H1 (cell line): ENCODE data around the gene CUX1. TPM values are rescaled to one million over a fixed set of nuclear protein-coding genes. Genes with fewer than 3 reads are reported as not detected.

ENCODE experiments used
- CTCF ChIA-PET: fragments of 300-600 bp; sonication (Branson Sonifier 250); formaldehyde crosslinking; loops from one replicate; lab custom pipeline; 2021; ENCODE audit not compliant: partially characterized antibody; lab: Charles Lee
- POLR2A ChIA-PET: fragments of 300-600 bp; sonication (Branson Sonifier 250); formaldehyde crosslinking; loops from one replicate; lab custom pipeline; 2021; ENCODE audit warnings: inconsistent platforms; ENCODE audit not compliant: partially characterized antibody; lab: Charles Lee
- DNase-seq, 2 experiments: peaks; one replicate each; pipeline versions ENCODE4 v3.0.0 to v3.0.0-alpha.2; 2010 to 2022; ENCODE audit warnings: low spot score in 2 of 2, low read depth in 1 of 2, mixed read lengths in 1 of 2
- FAIRE-seq: peaks from 2 replicates; lab custom pipeline; 2011; peaks lifted over from hg19 to GRCh38; lab: Jason Lieb, UNC
- H2AFZ ChIP-seq: 2 replicates; pipeline ENCODE4 v1.8.1; 2012; ENCODE audit warnings: low read length, inconsistent platforms
- H2AK5ac ChIP-seq: 2 replicates; pipeline ENCODE4 v1.6.1; 2013; ENCODE audit warnings: low read depth, low read length
- H2BK120ac ChIP-seq: replicated peaks from 2 replicates; pipeline ENCODE3; 2013; ENCODE audit warnings: low read depth, low read length, inconsistent platforms
- H2BK12ac ChIP-seq: 2 replicates; pipeline ENCODE4 v1.6.1; 2013; ENCODE audit warnings: low read depth, low read length
- H2BK15ac ChIP-seq: 2 replicates; pipeline ENCODE4 v1.6.1; 2013; ENCODE audit warnings: low read length
- H2BK20ac ChIP-seq: 2 replicates; pipeline ENCODE4 v1.6.1; 2013; ENCODE audit warnings: low read length
- H2BK5ac ChIP-seq: 2 replicates; pipeline ENCODE4 v1.6.1; 2013; ENCODE audit warnings: low read depth, low read length
- H3K14ac ChIP-seq: 2 replicates; pipeline ENCODE4 v1.6.1; 2013; ENCODE audit warnings: inconsistent platforms; ENCODE audit not compliant: insufficient read length
- H3K18ac ChIP-seq: 2 replicates; pipeline ENCODE4 v1.6.1; 2013; ENCODE audit warnings: low read length; ENCODE audit errors: extremely low read depth
- H3K23ac ChIP-seq: 2 replicates; pipeline ENCODE4 v1.6.1; 2013; ENCODE audit warnings: inconsistent platforms; ENCODE audit not compliant: insufficient read length
- H3K23me2 ChIP-seq: 2 replicates; pipeline ENCODE4 v1.6.1; 2013; ENCODE audit warnings: low read depth, low read length
- H3K27ac ChIP-seq: 2 replicates; pipeline ENCODE4 v1.6.1; 2011; ENCODE audit warnings: low read depth, low read length, inconsistent platforms
- H3K27me3 ChIP-seq, 4 experiments: replicated peaks in 1 of 4; 1 replicate in 1 of 4; 2 replicates in 3 of 4; pipeline versions ENCODE4 v1.6.1 to v1.8.1; 2011 to 2013; ENCODE audit warnings: low read length in 3 of 4, mild to moderate bottlenecking in 3 of 4, inconsistent platforms in 2 of 4, mixed read lengths in 2 of 4, moderate library complexity in 1 of 4; ENCODE audit not compliant: control insufficient read depth in 3 of 4, insufficient read depth in 3 of 4; ENCODE audit errors: extremely low read depth in 1 of 4
- H3K36me3 ChIP-seq, 4 experiments: 2 replicates each; pipeline versions ENCODE4 v1.6.1 to v1.8.1; 2011 to 2013; ENCODE audit warnings: mild to moderate bottlenecking in 4 of 4, low read length in 3 of 4, moderate library complexity in 2 of 4, control low read depth in 1 of 4, inconsistent platforms in 1 of 4; ENCODE audit not compliant: insufficient read depth in 4 of 4, control insufficient read depth in 2 of 4
- H3K4ac ChIP-seq: replicated peaks from 2 replicates; pipeline ENCODE3; 2013; ENCODE audit warnings: low read length, low read depth, mixed read lengths, inconsistent platforms; ENCODE audit not compliant: insufficient read length
- H3K4me1 ChIP-seq, 4 experiments: replicated peaks in 1 of 4; 1 replicate in 1 of 4; 2 replicates in 3 of 4; pipeline versions ENCODE4 v1.6.1 to v1.8.1; 2011 to 2013; ENCODE audit warnings: low read length in 3 of 4, inconsistent platforms in 2 of 4, mixed read lengths in 1 of 4; ENCODE audit not compliant: insufficient read depth in 4 of 4, control insufficient read depth in 3 of 4
- H3K4me2 ChIP-seq, 2 experiments: 2 replicates each; pipeline versions ENCODE4 v1.6.1 to v1.8.1; 2011 to 2013; ENCODE audit warnings: low read depth in 2 of 2, low read length in 2 of 2, control low read depth in 1 of 2, inconsistent platforms in 1 of 2, mild to moderate bottlenecking in 1 of 2; ENCODE audit not compliant: insufficient read depth in 1 of 2
- H3K4me3 ChIP-seq, 4 experiments: fragments of 200-600, 300-600 bp in 1 of 4; sonication (generic), shearing (Covaris generic), sonication (Bioruptor Twin) in 1 of 4; 2 replicates each; pipeline versions ENCODE4 v1.5.1 to v1.8.1; 2011 to 2016; ENCODE audit warnings: low read length in 4 of 4, low read depth in 3 of 4, control low read depth in 2 of 4, inconsistent platforms in 2 of 4, mild to moderate bottlenecking in 2 of 4, mixed read lengths in 1 of 4, moderate library complexity in 1 of 4; ENCODE audit not compliant: insufficient read depth in 2 of 4; ENCODE audit errors: extremely low read depth in 1 of 4
- H3K56ac ChIP-seq: replicated peaks from 2 replicates; pipeline ENCODE3; 2013; ENCODE audit warnings: low read depth, mild to moderate bottlenecking, mixed read lengths, low read length, inconsistent platforms; ENCODE audit not compliant: insufficient read length
- H3K79me1 ChIP-seq: 2 replicates; pipeline ENCODE4 v1.6.1; 2013; ENCODE audit warnings: low read depth, low read length, control low read depth
- H3K79me2 ChIP-seq, 2 experiments: 2 replicates each; pipeline versions ENCODE4 v1.6.1 to v1.8.1; 2012 to 2013; ENCODE audit warnings: low read length in 2 of 2, mild to moderate bottlenecking in 2 of 2, inconsistent platforms in 1 of 2; ENCODE audit not compliant: insufficient read depth in 2 of 2, control insufficient read depth in 1 of 2
- H3K9ac ChIP-seq, 4 experiments: replicated peaks in 1 of 4; 1 replicate in 1 of 4; 2 replicates in 3 of 4; pipeline versions ENCODE4 v1.6.1 to v1.8.1; 2011 to 2013; ENCODE audit warnings: low read depth in 3 of 4, low read length in 3 of 4, control low read depth in 2 of 4, mild to moderate bottlenecking in 2 of 4, moderate library complexity in 2 of 4, inconsistent platforms in 1 of 4; ENCODE audit errors: extremely low read depth in 1 of 4
- H3K9me3 ChIP-seq, 2 experiments: 2 replicates each; pipeline versions ENCODE4 v1.6.1 to v1.8.1; 2012 to 2013; ENCODE audit warnings: mild to moderate bottlenecking in 2 of 2, moderate library complexity in 2 of 2, control low read depth in 1 of 2, inconsistent platforms in 1 of 2, low read depth in 1 of 2, low read length in 1 of 2, mixed read lengths in 1 of 2; ENCODE audit not compliant: insufficient read depth in 2 of 2
- H4K20me1 ChIP-seq, 2 experiments: replicated peaks in 1 of 2; 2 replicates each; pipeline versions ENCODE3 to v1.8.1; 2011 to 2013; ENCODE audit warnings: inconsistent platforms in 2 of 2, low read length in 2 of 2, mild to moderate bottlenecking in 1 of 2; ENCODE audit not compliant: insufficient read depth in 2 of 2, control insufficient read depth in 1 of 2
- H4K5ac ChIP-seq: 2 replicates; pipeline ENCODE4 v1.6.1; 2013; ENCODE audit warnings: low read length, low read depth, mixed read lengths, inconsistent platforms; ENCODE audit not compliant: insufficient read length
- H4K8ac ChIP-seq: 2 replicates; pipeline ENCODE4 v1.8.0; 2013; ENCODE audit warnings: mild to moderate bottlenecking, moderate library complexity, low read length, inconsistent platforms; ENCODE audit not compliant: insufficient read depth; ENCODE audit errors: extremely low read depth
- H4K91ac ChIP-seq: replicated peaks from 2 replicates; pipeline ENCODE3; 2013; ENCODE audit warnings: low read length, mixed read lengths, inconsistent platforms; ENCODE audit not compliant: insufficient read length
- WGBS, 2 experiments: shearing (Covaris generic) in 1 of 2; methylation state at CpG; one replicate each; pipeline versions ENCODE4 v1.1.6 to v1.1.7; 2013 to 2015; ENCODE audit warnings: low lambda C conversion rate in 2 of 2, mixed read lengths in 2 of 2, inconsistent platforms in 1 of 2, low coverage in 1 of 2, missing lambda C conversion rate in 1 of 2; ENCODE audit not compliant: insufficient replicate concordance in 2 of 2, insufficient coverage in 1 of 2, insufficient read length in 1 of 2; ENCODE audit errors: extremely low coverage in 1 of 2, missing lambda C conversion rate in 1 of 2; 5-methylcytosine and 5-hydroxymethylcytosine counted together
- polyA plus RNA-seq, 7 experiments: library from polyadenylated mRNA; depleted of rRNA in 3 of 7; stranded (reverse) in 5 of 7; unstranded in 2 of 7; fragments of >200 nt in 5 of 7; fragments of 200-250 nt in 2 of 7; gene quantifications; 1 replicate in 5 of 7; 2 replicates in 1 of 7; 4 replicates in 1 of 7; pipeline versions ENCODE4 v1.2.1 to v1.2.3, GENCODE V29; 2011 to 2013; ENCODE audit warnings: missing spikeins in 2 of 7, mixed read lengths in 2 of 7
- total RNA-seq: library from RNA; stranded (reverse); fragmentation: NEBNext Ultra II Directional; extraction: Animal tissue kit (Norgen Biotek cat#: 25700); gene quantifications from 2 replicates; pipeline ENCODE4 v1.2.1, GENCODE V29; 2021

The CUX1 gene
- total and polyA plus RNA-seq, 2 of the 8 experiments (the other 6 are each of a cell fraction or from before 2014, with no cell fraction given) = 21.6 to 65.9 TPM

- H2BK5ac ChIP-seq = 0 out of 2 replicates have a peak overlapping the region, but pooled peaks have one; percentile 4
- H3K4me2 ChIP-seq = peak overlapping the region; percentile 63 to 68
- no peaks in the 10 kb centered on the region for H3K9me3 ChIP-seq
- H3K9ac ChIP-seq = peak overlapping the region in 1 of 4 experiments; percentile 7; a peak in 1 of 7 replicates
- H3K79me1 ChIP-seq = peaks cover 17% of the 10 kb centered on the region
- no peak overlapping the region for H2BK20ac ChIP-seq
- H3K23ac ChIP-seq = no peak overlapping the region
- no peaks in the 10 kb centered on the region for H3K27me3 ChIP-seq
- no peak overlapping the region; the same call in 1 of the 2 replicates for H3K18ac ChIP-seq
- no peak overlapping the region for H2BK12ac ChIP-seq
- H3K4me3 ChIP-seq = peak overlapping the region in 1 of 4 experiments; percentile 42; a peak in 2 of 8 replicates
- no peak overlapping the region for H3K4ac ChIP-seq
- peaks cover 17 to 32% (median 28%) of the 10 kb centered on the region in 4 experiments; a peak in 6 of 7 replicates for H3K4me1 ChIP-seq
- H2AFZ ChIP-seq = no peak overlapping the region
- no peak overlapping the region for H3K14ac ChIP-seq
- H2AK5ac ChIP-seq = no peak overlapping the region
- H4K5ac ChIP-seq = peak overlapping the region; percentile 70
- peaks cover 17 to 18% of the 10 kb centered on the region in 2 experiments for H4K20me1 ChIP-seq
- H3K36me3 ChIP-seq = no peaks in the 10 kb centered on the region; a peak in 1 of 8 replicates
- peak overlapping the region; percentile 16 for H4K91ac ChIP-seq
- 0 out of 2 replicates have a peak overlapping the region, but pooled peaks have one; percentile 20 for H4K8ac ChIP-seq
- DNase-seq = no peak
- no peak for FAIRE-seq
- POLR2A ChIA-PET = interaction anchor here (0.6 to 1.8 kb wide), 6 partner anchors 9 to 597 kb away, joined by 3 to 7 read pairs (median 3); no protein-coding TSS in a partner anchor
- H3K56ac ChIP-seq = no peak overlapping the region
- peaks cover 14 to 95% of the 10 kb centered on the region in 2 experiments for H3K79me2 ChIP-seq
- WGBS, 2 experiments = 49% methylated on average over 11 of the region's 11 CpGs; no CpG with 5 or more reads in 1 of the 2 experiments
- H2BK15ac ChIP-seq = no peak overlapping the region
- peak overlapping the region; percentile 48; the same call in 1 of the 2 replicates for H3K27ac ChIP-seq
- CTCF ChIA-PET = interaction anchor here (0.6 to 1.3 kb wide), 2 partner anchors 10 to 231 kb away, joined by 3 to 4 read pairs; no protein-coding TSS in a partner anchor
- no peak overlapping the region for H2BK120ac ChIP-seq
- no peaks in the 10 kb centered on the region for H3K23me2 ChIP-seq
These were observed 43.1 kb downstream of the CUX1 start for GRCh38 chr7:101860316-101861217.
